NCI-H2196 (cell line): ENCODE measurements around the gene PLCB4.
"Not testable (repeated sequence)": the region's sequence is repeated elsewhere in the genome, so short reads cannot be mapped to it uniquely, and the experiment has no call there.

ENCODE experiments used
- DNase-seq: peaks from one replicate; lab custom pipeline; 2025; ENCODE audit not compliant: unreplicated experiment; lab: John Stamatoyannopoulos, UW

The PLCB4 gene

DNA sequence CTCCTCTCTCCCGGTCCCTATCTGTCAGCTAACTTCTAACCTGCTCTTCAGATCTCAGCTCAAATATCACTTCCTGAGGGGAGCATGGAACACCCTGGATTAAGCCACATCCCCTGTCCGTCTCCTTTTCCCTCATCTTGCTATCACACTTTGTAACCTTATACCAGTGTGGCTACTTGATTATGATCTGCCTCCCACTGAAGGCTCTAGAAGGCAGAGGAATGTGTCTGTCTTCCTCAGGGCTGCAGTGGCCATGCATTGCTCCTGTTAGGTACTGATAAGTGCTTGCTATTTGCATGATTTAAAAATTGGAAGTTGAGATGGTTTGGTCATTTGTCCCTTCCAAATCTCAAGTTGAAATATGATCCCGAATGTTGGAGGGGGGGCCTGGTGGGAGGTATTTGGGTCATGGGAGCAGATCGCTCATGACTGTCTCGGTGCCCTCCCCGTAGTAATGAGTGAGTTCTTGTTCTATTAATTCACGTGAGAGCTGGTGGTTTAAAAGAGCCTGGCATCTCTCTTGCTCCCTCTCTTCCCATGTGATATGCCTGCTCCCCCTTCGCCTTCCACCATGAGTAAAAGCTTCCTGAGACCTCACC lies 71.4 kb downstream of the PLCB4 start:
- DNase-seq, result no peak

DNA sequence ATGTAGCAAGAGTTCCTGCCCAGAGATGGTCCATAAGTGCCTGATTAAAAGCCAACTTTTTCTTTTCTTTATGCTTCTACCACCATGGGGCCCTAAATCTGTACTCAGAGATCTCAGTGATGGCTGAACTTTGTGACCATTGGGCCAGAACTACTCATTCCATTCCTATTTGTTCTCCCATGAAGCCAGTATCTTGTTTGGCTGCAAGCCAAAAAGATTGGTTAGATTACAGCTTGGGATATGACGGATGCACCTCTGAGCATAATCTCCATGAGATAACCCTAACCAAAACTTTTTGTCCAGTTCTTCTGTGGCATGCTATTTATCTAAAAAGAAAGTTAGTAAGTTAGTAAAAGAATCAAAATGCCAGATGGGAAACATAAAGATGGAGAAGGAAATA lies 72.2 kb downstream of the PLCB4 start:
- no peak for DNase-seq

DNA sequence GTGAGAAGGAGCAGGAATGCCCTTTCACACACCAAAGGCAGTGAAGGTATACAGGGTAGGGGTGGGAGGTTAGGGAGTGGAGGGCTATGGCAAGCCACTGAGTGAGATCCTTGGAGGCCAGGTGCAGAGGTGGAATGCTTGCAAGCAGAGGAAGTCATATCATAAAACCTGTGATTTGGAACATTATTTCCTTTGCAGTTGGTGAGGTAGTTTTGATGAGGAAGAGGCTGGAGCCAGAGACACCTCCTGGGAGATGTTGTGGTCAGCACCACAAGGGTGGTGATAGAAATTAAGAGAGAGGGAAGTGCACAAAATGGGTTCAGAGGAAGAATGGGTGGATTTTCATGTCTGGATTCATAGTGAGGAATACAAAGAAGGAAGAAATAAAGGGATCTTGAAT lies 73.0 kb downstream of the PLCB4 start:
- DNase-seq, result no peak

DNA sequence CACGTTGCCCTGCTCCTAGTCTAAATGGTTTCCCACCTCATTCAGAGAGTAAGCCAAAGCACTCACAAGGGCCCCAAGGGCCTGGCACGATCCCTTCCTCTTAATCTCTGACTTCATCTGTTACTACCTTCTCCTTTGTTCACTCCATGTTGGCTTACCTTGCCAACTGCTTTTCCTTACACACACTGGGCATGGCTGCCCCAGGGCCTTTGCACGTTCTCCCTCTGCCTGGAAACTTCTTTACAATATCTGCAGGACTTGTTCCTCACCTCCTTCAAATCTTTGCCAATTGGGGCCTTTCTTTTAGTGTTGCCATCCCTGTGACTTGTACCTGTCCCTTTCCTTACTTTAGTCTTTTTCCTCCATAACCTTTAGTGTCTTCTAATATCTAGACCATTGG lies 73.9 kb downstream of the PLCB4 start:
- no peak for DNase-seq

DNA sequence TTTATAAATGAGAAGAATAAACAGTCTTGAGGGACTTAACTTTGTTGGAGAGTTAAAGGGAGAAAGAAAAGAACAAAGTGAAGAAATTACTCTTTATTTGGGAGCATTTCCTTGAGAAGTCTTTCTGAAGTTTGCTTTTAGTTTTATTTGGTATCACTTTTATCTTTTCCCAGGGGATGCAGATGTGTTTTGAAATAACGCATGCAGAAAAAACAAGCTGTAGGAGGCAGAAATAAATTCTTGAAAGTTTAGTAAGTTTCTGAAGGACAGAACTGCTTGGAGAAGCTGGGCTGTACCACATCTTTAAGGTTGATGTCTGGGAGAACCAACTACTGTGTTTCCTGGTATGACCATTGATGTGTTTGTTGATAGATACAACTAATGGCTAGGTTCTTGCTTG lies 75.0 kb downstream of the PLCB4 start:
- DNase-seq, result no peak

DNA sequence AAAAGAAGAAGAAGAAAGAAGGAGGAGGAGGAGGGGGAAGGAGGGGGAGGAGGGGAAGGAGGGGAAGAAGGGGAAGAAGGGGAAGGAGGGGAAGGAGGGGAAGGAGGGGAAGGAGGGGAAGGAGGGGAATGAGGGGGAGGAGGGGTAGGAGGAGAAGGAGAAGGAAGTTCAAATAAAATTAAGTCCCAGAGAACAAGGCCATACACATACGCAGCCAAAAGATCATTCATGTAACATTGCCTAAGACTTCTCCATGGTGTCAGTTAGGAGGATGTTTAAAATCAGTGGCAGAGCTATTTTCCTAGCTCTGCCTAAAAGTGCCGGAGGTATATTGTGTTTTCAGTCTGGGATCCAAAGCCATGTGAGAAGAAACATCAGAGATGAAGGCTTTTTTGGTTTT lies 75.8 kb downstream of the PLCB4 start:
- DNase-seq, result no peak

DNA sequence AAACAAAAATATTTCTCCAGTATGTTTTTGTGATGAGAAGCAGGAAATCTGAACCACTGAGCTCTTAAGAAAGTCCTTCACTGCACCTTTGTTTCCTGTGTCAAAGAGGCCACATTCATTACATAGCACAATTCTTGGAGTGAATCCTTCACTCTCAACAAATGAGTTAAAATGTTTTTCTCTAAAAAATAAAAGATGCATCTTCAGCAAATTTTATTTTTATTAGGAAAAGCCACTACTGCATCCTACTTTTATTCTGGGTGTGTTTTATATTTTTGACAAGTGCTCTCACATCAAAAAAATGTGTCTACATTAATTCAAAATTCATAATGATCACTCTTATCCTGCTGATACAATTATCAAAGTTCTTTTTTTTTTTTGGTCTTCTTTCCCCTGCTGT lies 76.3 kb downstream of the PLCB4 start:
- DNase-seq, result no peak

DNA sequence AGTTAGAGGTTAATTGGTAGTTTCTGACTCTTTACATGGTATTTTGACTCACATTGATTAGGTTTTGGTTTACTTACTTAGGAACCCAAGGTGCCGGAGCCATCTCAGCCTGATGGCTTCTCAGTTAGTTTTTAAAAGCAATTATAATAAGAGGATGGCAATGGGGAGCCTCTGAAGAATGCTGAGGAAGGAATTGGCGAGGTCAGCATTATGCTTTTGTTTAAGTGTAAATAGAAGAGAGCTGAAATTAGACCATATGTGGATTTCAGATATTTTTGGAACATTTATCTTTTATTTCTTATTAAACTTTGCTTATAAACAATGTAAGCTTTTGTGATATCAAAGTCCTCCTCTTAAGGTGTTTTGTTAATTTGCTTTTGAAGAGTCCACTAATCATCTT lies 77.8 kb downstream of the PLCB4 start:
- no peak for DNase-seq

DNA sequence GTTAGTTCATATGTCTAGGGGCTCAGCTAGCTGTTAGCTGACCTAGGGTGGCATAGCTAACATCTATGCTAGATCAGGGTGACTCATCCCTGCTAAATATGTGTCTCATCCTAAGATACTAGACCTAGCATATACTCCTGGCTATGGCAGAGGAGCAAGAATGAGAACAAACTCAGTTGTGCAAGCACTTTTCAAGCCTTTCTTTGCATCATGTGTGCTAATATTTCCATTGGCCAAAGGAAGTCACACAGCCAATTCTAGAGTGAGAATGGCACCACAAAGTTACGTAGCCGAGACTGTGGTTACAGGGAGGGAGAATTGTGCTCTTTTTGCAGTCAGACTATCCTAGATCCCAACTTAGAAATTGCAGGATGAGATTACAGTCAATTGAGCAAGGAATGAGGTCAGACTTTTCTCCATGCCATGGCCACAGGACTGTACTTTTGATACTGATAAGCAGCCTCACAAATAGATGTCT lies 78.7 kb downstream of the PLCB4 start:
- no peak for DNase-seq

DNA sequence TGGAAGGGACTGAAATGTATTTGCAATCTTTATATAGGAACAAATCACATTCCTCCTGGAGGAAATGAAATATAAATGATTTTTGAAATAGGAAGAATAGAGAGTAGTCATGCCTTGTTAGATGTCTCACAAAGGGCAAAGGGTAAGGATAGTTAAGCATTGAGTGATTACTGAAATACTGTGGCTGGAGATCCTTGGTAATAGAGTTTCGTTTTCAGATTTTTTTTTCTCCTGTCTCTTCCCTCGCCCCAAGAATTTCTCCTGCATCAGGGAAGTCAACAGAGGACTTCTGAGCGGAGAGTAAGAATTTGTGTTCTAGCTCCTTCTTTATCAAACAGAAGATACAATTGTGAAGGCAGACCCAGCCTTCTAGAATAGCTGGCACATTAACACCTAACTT lies 79.4 kb downstream of the PLCB4 start:
- DNase-seq, result no peak

DNA sequence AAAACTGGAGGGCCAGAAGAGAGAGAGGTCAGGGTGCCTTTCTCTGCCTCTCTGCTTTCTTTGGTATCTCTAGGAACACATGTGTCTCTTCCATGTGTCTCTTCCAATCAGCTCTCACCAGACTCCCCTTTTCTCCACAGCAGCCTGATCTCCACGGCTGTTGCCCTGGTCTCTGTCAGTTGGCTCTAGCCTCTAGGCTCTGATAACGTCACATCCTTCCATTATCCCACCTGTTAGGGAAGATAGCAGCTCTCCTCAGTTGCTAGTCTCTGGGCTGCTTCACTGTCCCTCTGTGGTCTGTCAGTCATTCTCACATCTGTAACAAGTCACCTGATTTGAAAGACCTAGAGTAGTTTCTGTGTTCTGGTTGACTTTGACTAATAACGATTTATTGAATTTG lies 80.2 kb downstream of the PLCB4 start:
- no peak for DNase-seq

DNA sequence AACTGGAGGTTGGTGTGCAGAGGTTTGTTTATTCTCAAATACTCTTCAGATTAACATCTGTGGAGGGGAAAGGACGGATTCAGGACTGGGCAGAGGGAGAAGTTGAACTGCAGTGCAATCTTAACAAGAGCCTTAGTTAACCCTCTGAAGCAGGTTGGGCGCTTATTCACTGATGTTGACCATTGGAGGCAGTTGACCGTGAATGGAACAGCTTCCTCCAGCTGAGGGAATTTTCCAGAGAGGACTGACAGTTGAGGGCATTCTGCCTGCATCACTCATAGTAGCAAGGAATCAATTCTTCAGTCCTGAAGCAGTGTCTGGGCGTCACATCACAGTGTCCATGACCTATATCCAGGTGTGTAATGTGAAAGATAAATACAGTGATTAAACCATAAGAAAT lies 80.9 kb downstream of the PLCB4 start:
- no peak for DNase-seq

DNA sequence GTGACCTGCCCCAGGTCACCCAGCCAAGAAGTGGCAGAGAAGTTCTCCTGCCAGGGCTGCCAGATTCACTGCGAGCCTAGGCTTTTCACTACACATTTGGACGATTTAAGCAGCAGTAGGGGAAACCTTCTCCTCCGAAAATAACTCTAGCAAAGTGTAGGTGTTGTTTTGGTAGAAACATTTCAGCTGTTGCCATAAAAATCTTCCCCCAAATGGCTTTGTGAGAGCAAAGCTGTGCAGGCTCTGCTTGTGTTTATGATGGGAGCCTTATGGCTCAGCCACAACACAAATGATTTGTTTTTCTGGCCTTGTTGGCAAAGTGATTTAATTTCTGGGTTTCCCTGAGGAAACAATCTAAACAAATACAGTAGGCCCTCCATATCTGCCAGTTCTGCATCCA lies 81.8 kb downstream of the PLCB4 start:
- no peak for DNase-seq

DNA sequence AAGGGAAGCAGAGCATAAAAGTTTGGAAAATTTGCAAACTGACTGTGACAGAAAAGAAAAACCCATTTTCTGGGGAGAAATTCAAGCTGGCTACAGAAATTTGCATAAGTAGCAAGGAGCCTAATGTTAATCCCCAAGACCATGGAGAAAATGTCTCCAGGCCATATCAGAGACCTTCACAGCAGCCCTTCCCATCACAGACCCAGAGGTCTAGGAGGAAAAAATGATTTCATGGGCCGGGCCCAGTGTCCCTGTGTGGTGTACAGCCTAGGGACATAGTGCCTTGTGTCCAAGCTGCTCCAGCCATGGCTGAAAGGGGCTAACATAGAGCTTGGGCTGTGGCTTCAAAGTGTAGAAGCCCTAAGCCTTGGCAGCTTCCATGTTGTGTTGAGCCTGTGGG lies 83.3 kb downstream of the PLCB4 start:
- DNase-seq, result not testable (repeated sequence)

DNA sequence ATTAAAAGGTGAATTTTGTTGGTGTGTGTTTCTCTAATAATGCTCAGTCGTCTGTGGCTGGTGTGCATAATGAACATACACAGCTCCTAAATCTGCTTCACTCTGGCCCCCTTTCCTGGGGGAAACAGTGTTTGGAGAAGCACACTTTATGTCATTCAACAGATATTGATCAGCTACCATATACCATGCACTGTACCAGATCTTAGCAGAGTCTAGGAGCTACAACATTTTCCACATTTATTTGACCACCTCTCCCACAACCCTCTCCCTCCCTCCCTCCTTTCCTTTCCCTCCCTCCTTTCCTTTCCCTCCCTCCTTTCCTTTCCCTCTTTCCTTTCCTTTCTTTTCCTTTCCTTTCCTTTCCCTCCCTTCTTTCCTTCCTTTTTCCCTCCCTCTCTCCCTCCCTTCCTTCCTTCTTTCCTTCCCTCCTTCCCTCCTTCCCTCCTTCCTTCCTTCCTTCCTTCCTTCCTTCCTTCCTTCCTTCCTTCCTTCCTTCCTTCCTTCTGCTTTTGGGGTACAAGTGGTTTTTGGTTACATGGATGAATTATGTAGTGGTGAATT lies 85.7 kb downstream of the PLCB4 start:
- no peak for DNase-seq

DNA sequence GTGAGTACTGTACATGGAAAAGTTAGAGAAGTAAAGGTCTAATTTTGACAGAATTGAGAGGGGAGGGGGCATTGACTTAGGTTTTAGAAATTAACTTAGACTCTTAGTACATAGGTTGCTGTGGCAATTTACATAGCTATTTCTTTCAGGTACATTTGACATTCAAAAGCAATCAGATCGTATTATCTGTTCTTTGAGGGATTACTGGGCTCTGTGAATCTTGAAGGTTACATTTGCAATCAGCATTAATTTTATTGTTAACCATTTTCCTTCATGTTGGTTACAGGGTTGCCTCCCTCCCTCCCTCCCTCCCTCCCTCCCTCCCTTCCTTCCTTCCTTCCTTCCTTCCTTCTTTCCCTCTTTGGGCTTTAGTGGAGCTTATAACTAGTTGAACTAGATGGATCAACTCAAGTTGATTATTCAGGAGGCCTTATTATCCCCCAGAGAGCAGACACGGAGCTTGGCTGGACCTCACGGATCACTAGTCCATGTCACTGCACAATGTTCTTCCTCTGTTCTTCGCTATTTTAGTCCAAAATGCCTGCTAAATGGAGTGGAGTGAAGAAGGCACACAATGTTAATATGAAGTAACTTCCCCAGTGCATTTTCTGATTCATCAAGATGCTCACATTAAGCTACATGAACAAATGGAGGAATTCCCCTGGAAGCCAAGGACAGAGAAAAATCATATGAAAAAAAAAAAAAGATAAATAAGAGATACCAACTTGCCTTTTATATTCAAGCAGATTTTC lies 87.8 kb downstream of the PLCB4 start:
- no peak for DNase-seq

DNA sequence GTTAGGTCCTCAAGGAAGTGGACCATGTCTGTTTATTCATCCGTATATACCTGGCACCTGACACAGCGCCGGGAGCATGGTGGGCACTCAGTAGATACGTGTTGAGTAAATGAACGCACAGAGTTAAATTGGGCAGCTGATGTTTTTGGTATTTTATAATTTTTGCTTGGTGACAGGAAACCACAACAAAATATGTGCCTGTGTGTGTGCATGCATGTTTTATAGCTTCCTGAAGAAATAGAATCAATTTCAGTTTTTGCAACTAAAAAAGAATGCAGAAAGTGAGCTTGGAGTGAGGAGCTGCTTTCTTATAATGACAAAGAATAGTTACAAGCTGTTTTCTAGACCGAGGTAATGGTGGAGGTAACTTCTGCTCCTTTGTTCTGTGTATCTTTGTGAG lies 91.4 kb downstream of the PLCB4 start:
- DNase-seq, result no peak

DNA sequence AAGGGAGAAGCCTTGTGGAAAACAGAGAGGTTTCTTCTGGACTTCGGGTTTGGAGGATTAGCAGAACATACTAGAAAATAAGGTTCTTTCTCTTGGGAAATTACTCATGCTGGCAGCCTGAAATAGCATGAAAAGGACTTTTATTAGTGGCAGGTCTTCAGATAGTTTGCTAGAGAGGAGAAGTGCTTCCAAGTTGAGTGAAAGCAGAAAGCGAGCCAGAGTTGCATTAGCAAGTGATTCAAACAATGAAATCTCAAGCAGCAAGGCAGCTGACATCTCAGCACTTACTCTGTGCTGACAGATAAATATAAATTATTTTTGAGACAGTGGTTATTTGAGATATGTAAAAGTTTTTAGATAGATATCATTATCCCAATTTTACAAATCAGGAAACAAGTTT lies 91.9 kb downstream of the PLCB4 start:
- no peak for DNase-seq

DNA sequence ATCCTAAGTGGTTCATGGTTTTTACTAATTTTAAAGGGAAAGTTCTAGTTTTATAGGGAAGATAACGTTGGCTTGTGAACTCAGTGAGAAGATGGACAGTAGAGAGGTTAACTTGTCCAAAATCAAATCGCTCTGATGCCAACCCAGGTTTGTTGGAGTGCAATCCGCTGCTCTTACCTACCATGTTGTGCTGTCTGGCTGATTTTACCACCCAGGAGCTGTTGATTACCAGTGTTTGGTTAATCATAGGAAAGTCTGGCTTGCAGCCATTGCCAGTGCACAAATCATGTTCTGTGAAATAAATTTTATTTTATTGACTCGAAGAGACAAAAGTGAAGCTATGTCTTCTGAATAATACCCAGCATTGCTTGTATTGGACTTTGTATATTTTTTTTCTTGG lies 92.4 kb downstream of the PLCB4 start:
- DNase-seq, result no peak

DNA sequence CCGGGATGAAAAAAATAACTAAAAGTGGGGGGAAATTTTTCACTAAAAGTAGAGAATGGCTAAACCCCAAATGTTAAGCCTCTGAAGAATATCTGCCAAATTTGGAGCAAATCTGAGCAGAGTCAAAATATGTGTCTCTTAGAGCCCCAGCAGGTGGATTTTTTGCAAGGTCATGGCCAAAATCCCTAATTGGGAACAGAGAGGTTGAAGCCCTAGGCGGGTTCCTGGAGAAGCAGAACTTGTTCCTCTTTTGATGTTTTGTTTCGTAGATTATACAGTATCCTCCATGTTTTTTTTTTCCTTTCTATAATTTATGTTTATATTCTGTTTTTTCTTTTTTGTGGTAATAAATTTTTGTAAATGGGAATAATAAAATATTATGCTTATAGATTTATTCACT lies 94.4 kb downstream of the PLCB4 start:
- DNase-seq, result no peak

DNA sequence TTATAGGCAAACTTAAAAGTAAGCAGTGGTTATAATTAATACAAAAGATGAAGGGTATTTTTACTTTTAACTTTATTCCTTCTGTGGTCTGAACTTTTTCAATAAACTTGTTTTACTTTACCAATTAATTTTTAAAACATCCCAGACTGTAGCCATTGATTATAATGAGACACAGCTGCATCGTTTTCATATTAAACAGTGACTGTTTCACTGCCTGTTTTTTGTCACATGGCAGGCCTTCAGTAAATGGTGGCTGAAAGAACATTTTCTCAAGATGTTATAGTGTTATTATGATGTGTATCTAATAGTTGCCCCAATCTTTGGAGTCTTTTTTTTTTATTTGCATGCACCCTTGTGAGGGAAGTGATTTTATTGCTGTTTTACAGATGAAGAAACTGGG lies 95.1 kb downstream of the PLCB4 start:
- no peak for DNase-seq

DNA sequence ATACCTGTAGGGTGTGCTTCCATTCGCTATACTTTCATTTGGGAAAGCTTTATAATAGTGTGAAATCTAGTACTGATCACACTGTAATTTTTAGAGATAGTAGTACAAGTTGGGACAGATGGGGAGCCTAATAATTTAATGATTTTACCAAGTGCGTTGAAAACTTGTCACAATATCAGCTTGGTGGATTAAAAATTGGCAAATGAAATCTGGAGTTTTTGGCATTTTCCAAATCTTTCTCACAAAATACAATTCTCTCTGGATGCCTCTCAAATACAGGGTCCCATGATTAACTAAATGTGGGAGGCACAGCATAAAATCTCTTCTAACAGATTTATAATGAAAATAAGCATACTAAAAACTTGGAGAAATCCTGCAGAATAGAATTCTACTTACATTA lies 96.4 kb downstream of the PLCB4 start:
- DNase-seq, result no peak
